ENCODE results near the gene LRRC43.
"Not testable (repeated sequence)": the region's sequence is repeated elsewhere in the genome, so short reads cannot be mapped to it uniquely, and the experiment has no call there.

The LRRC43 gene

GRCh38 chr12:122194804-122195203 lies 11.9 kb downstream of the LRRC43 start:
- DNase-seq (ENCODE audit: low read depth): no peak

- no peak for DNase-seq (ENCODE audit: low read depth)
Observed at GRCh38 chr12:122195405-122195804, 12.5 kb downstream of the LRRC43 start.

GRCh38 chr12:122197612-122197966 lies 14.7 kb downstream of the LRRC43 start:
- no peak for DNase-seq (ENCODE audit: low read depth)

GRCh38 chr12:122199484-122200355 lies 16.8 kb downstream of the LRRC43 start:
- DNase-seq (ENCODE audit: low read depth): no peak

- DNase-seq (ENCODE audit: low read depth): no peak
Observed at GRCh38 chr12:122200541-122201175, 17.7 kb downstream of the LRRC43 start.

- DNase-seq (ENCODE audit: low read depth): no peak
Observed at GRCh38 chr12:122201381-122201780, 18.5 kb downstream of the LRRC43 start.

GRCh38 chr12:122202017-122202416 lies 19.1 kb downstream of the LRRC43 start:
- DNase-seq (ENCODE audit: low read depth): no peak

GRCh38 chr12:122202811-122203210 lies 19.9 kb downstream of the LRRC43 start:
- not testable (repeated sequence) for DNase-seq (ENCODE audit: low read depth)

GRCh38 chr12:122203301-122204166 lies 20.6 kb downstream of the LRRC43 start, which contains the start of gene B3GNT4:
B3GNT4 (plus strand) TSS chr12:122203709; CDS start chr12:122204619, 910 bp downstream.
- peak; percentile 66 for DNase-seq (ENCODE audit: low read depth)

- DNase-seq (ENCODE audit: low read depth): no peak
Observed at GRCh38 chr12:122204167-122205052, 21.5 kb downstream of the LRRC43 start.

- DNase-seq (ENCODE audit: low read depth): no peak
Observed at GRCh38 chr12:122205053-122205925, 22.4 kb downstream of the LRRC43 start.

GRCh38 chr12:122206111-122206881 lies 23.4 kb downstream of the LRRC43 start:
- no peak for DNase-seq (ENCODE audit: low read depth)

GRCh38 chr12:122206976-122207375 lies 24.1 kb downstream of the LRRC43 start:
- DNase-seq (ENCODE audit: low read depth): no peak

- no peak for DNase-seq (ENCODE audit: low read depth)
Observed at GRCh38 chr12:122207391-122207790, 24.5 kb downstream of the LRRC43 start.

GRCh38 chr12:122208073-122208820 lies 25.3 kb downstream of the LRRC43 start:
- no peak for DNase-seq (ENCODE audit: low read depth)

- DNase-seq (ENCODE audit: low read depth): no peak
Observed at GRCh38 chr12:122215771-122216170, 32.8 kb downstream of the LRRC43 start.

GRCh38 chr12:122216445-122216844 lies 33.5 kb downstream of the LRRC43 start:
- DNase-seq (ENCODE audit: low read depth): no peak

- peak; percentile 99 for DNase-seq (ENCODE audit: low read depth)
Observed at GRCh38 chr12:122225683-122226365, 42.9 kb downstream of the LRRC43 start, which contains the start of gene DIABLO. DIABLO (minus strand) TSS chr12:122226052; CDS start chr12:122226014, 38 bp downstream.

Data from activated T-cell treated with anti-CD3 and anti-CD28 coated beads for 1 hour (primary cell).